BJ (cell line): Measurements from ENCODE around the gene LTBP4. TPM values are rescaled to one million over a fixed set of nuclear protein-coding genes. Genes with fewer than 3 reads are reported as not detected.
"Not testable (repeated sequence)": the region's sequence is repeated elsewhere in the genome, so short reads cannot be mapped to it uniquely, and the experiment has no call there.

Experiments
- CTCF ChIA-PET: fragments of 350-600 bp; formaldehyde crosslinking; extraction: SDS; loops from one replicate; lab custom pipeline; 2021; ENCODE audit warnings: antibody characterized with exemption, inconsistent platforms; lab: Yijun Ruan, JAX
- POLR2A ChIA-PET: fragments of 300-600 bp; sonication (Branson Sonifier 250); formaldehyde crosslinking; extraction: SDS; loops from one replicate; lab custom pipeline; 2021; ENCODE audit warnings: antibody characterized with exemption; lab: Charles Lee
- DNase-seq: peaks from one replicate; pipeline ENCODE4 v3.0.0-alpha.2; 2011; ENCODE audit warnings: low read depth
- H3K27me3 ChIP-seq: 2 replicates; pipeline ENCODE4 v1.6.0; 2011; ENCODE audit warnings: low read length; ENCODE audit not compliant: control insufficient read depth, insufficient read depth
- H3K36me3 ChIP-seq: 2 replicates; pipeline ENCODE4 v1.5.1; 2011; ENCODE audit warnings: low read length; ENCODE audit not compliant: control insufficient read depth, insufficient read depth
- H3K4me3 ChIP-seq: 2 replicates; pipeline ENCODE4 v1.5.1; 2011; ENCODE audit warnings: low read depth, mild to moderate bottlenecking, control low read depth, low read length
- CTCF ChIP-seq: IDR thresholded peaks from 2 replicates; pipeline ENCODE4 v1.5.1; 2011; ENCODE audit warnings: low read depth, mild to moderate bottlenecking, control low read depth, inconsistent platforms, low read length, moderate library complexity; ENCODE audit not compliant: insufficient read depth
- polyA plus RNA-seq: library from polyadenylated mRNA; depleted of rRNA; stranded (reverse); fragments of >200 nt; gene quantifications from 2 replicates; pipeline ENCODE4 v1.2.3, GENCODE V29; 2011

Gene LTBP4
- polyA plus RNA-seq, 1 experiment = 14.5 TPM

GRCh38 chr19:40555978-40556689 lies 45.0 kb upstream of the LTBP4 start:
- ChIA-PET CTCF (interaction anchor here (0.9 to 2.2 kb wide), 4 partner anchors 12 to 79 kb away, joined by 3 to 9 read pairs (median 6); no protein-coding TSS in a partner anchor), POLR2A (interaction anchor here (0.7 kb wide), 1 partner anchor 36 kb away, joined by 4 read pairs; no protein-coding TSS in a partner anchor)
- no peak for DNase-seq
- no peak for TF ChIP-seq CTCF
- Histone ChIP-seq H3K27me3 (peaks cover 17% of the 10 kb centered on the region), H3K4me3 (no peak overlapping the region), H3K36me3 (no peaks in the 10 kb centered on the region)

GRCh38 chr19:40556953-40557530 lies 44.1 kb upstream of the LTBP4 start:
- ChIA-PET POLR2A (no interaction called here), CTCF (interaction anchor here (0.7 to 2.2 kb wide), 5 partner anchors 11 to 78 kb away, joined by 3 to 9 read pairs (median 3); no protein-coding TSS in a partner anchor)
- Histone ChIP-seq H3K36me3 (no peaks in the 10 kb centered on the region), H3K27me3 (peaks cover 17% of the 10 kb centered on the region), H3K4me3 (no peak overlapping the region)
- DNase-seq = no peak
- no peak for TF ChIP-seq CTCF

- DNase-seq = no peak
- no peak overlapping the region for H3K4me3 ChIP-seq
- H3K36me3 ChIP-seq = no peaks in the 10 kb centered on the region
- peaks cover 8% of the 10 kb centered on the region for H3K27me3 ChIP-seq
- no peak for TF ChIP-seq CTCF
- ChIA-PET POLR2A (no interaction called here), CTCF (interaction anchor here (0.5 to 2.5 kb wide), 4 partner anchors 17 to 41 kb away, joined by 3 to 8 read pairs (median 3); partner anchors contain the start of gene LTBP4)
These were observed 41.8 kb upstream of the LTBP4 start for GRCh38 chr19:40559394-40559793.

GRCh38 chr19:40560092-40560507 lies 41.1 kb upstream of the LTBP4 start:
- ChIA-PET POLR2A (no interaction called here), CTCF (interaction anchor here (0.6 to 2.5 kb wide), 3 partner anchors 18 to 337 kb away, joined by 3 to 8 read pairs (median 3); partner anchors contain the start of gene LTBP4)
- no peaks in the 10 kb centered on the region for H3K36me3 ChIP-seq
- TF ChIP-seq CTCF = no peak
- DNase-seq = no peak
- no peak overlapping the region for H3K4me3 ChIP-seq
- H3K27me3 ChIP-seq = peaks cover 3% of the 10 kb centered on the region

- Histone ChIP-seq H3K36me3 (no peaks in the 10 kb centered on the region), H3K27me3 (peaks cover 5% of the 10 kb centered on the region), H3K4me3 (no peak overlapping the region)
- no peak for TF ChIP-seq CTCF
- no peak for DNase-seq
- CTCF ChIA-PET = no interaction called here
- POLR2A ChIA-PET = no interaction called here
These were observed 39.2 kb upstream of the LTBP4 start for GRCh38 chr19:40561947-40562346.

GRCh38 chr19:40564535-40564934 lies 36.6 kb upstream of the LTBP4 start:
- H3K27me3 ChIP-seq, DNase-seq, CTCF ChIA-PET, POLR2A ChIA-PET, H3K4me3 ChIP-seq, H3K36me3 ChIP-seq: not testable (repeated sequence)
